Embryonic facial prominence (tissue), 1 donor: ENCODE measurements around the gene LGR5.
"Not testable (repeated sequence)": the region's sequence is repeated elsewhere in the genome, so short reads cannot be mapped to it uniquely, and the experiment has no call there.

Source experiments
- DNase-seq: peaks from one replicate; pipeline ENCODE4 v3.0.0-alpha.2; 2016; ENCODE audit errors: extremely low spot score

The LGR5 gene

DNA sequence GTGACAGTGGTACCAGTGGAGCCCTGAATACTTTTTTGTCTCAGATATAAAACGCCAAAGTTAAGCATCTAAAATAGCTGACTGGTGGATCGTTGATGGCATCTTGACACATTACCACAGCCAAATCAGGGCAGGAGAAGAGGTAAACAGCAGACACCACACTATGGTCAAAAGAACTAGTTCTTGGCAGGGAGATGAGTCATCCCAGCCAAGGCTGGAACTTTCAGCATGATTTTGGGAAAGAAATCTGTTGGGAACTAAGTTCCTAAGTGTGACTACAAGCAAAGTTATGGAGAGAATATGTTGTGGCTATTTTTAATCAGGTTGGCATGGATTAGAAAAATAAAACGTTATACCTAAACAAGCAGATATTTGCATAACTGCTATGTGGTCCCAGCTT is 36.9 kb downstream of the LGR5 start:
- DNase-seq, result no peak

- no peak for DNase-seq
These were observed 38.0 kb downstream of the LGR5 start for GRCh38 chr12:71477609-71478008.

DNA sequence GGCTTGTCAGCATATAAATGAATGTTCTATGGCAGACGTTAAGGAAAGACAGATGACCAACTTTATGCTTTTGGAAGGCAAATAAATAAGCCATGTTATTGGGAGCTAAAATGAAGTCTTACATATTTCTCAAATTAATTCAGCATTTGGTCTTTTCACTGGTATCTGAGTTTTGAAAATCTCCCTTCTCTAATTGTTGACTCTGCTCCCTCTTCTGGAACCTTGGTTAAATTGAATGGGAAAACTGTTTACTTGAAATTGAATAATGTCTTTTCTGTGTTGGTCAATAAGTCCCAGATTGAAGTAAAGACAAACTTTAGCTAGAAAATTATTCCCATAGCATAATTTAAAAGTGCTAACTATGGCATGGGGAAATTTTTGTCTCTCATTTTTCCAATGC is 38.7 kb downstream of the LGR5 start:
- DNase-seq, result no peak

DNA sequence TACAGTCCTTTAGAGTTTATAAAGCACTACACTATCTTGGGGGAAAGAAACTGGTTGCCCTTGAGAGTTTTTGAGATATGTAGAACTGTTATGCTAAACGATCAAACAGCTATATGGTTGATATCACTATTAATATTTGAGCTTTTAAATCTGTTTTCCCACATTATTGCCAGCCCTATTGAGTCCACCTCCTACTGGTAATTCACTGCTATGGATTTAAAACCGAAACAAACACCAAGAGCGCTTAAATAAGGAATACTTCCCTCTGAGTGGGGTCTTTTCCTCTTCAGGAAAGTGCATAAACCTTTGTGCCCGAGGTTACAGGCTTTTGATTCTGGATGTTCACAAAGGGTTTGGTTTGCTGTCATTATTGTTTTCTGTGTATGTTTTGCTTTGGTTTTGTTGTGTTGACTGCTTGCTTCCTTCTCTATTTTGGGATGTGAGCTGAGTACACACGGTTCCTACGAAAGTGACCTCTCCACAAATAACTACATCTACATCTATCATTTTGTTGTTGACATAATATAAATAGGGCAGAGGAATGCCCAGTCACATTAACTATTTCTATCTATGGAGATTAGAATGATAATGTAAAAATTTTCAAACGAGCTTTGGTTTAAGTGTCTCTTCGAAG is 44.8 kb downstream of the LGR5 start:
- DNase-seq, result no peak

GRCh38 chr12:71490844-71491243 is 51.2 kb downstream of the LGR5 start:
- not testable (repeated sequence) for DNase-seq

GRCh38 chr12:71492604-71493003 is 53.0 kb downstream of the LGR5 start:
- DNase-seq, result no peak

DNA sequence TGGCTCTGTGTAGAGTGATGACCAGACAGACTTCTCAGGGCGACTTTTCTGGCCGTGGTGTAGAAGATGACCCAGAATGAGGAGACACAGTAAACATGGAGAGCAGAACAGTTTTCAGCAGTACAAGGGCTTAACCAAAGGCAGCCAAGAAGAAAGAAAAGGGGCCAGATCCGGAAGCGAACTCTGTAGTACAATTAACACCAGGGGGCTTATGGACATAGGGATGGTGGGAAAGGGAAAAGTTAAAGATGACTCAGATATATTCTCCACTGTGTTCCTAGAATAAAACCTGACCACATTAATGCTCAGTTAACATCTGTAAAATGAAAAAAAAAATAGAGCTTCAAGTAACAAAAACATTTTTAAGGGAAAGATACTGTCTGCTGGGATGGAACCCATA is 60.2 kb downstream of the LGR5 start:
- no peak for DNase-seq

- DNase-seq, result no peak
These were observed 64.2 kb downstream of the LGR5 start for GRCh38 chr12:71503579-71504391.

DNA sequence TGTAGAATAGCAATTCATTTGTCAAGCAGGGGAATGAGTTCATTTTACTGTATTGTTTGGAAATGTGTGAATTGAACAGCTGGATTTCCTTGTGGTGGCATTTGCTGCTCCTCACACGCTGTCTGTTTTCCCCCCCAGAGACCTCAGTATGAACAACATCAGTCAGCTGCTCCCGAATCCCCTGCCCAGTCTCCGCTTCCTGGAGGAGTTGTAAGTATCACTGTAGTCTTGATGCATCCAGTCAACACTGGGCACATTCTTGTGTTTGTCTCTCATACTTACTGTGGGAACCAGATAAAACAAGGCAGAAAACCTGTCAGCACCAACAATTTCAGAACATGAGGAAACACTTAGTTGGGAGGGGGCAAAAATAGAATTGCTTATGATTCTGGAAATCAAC is 64.9 kb downstream of the LGR5 start:
- peak; percentile 10 for DNase-seq

DNA sequence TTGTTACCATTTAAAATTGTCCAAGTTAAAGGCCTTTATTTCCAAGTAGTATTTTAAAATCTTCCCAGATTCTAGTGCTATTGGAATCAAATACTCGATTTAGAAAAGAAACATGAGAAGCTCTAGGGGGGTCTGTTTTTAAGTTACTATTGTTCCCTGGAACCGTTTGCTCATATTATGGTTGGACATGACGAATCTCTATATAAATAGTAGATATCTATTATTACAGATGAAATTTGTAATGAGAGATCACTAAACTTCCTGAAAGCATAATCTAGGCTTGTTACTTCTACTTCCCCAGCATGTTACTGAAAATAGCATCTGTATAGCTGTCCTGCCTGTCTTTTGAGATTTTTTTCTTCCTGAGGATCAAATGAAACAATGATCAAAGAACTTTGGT is 70.1 kb downstream of the LGR5 start:
- no peak for DNase-seq

DNA sequence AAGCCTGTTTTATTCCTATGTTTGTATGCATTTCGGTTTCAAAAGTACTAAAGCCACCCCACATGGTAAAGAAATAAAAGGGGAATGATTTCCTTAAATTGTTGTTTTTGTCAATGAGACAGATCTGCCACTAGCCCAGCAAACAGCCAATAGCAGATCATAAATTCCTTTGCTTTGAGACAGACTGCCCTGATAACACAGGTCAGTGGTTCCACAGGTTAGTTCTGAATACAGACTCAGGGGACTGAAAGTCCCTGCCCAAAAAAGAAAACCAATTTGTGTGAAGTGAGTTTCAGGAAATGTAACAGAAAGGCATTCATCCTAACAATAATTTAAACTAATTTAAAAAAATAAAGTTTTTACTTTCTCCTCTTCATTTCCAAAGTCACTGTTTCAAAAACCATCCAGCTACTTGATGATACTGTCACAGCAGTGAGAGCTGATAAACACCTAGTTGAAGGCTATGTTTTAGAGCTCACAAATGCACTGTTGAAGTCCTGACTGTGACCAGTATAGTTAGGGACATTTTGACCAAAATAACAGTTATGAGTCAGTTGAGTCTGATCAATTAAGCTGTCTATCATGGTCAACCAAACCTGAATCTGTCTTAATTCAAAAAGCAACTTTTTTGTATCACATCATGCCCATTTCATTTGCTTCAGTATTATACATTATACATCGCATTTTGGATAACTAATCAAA is 77.7 kb downstream of the LGR5 start:
- no peak for DNase-seq

GRCh38 chr12:71521125-71521524 is 81.5 kb downstream of the LGR5 start:
- no peak for DNase-seq

- DNase-seq, result no peak
These were observed 85.0 kb downstream of the LGR5 start for GRCh38 chr12:71524626-71525025.

GRCh38 chr12:71533703-71534102 is 94.1 kb downstream of the LGR5 start:
- no peak for DNase-seq

GRCh38 chr12:71536279-71536938 is 96.8 kb downstream of the LGR5 start:
- no peak for DNase-seq

DNA sequence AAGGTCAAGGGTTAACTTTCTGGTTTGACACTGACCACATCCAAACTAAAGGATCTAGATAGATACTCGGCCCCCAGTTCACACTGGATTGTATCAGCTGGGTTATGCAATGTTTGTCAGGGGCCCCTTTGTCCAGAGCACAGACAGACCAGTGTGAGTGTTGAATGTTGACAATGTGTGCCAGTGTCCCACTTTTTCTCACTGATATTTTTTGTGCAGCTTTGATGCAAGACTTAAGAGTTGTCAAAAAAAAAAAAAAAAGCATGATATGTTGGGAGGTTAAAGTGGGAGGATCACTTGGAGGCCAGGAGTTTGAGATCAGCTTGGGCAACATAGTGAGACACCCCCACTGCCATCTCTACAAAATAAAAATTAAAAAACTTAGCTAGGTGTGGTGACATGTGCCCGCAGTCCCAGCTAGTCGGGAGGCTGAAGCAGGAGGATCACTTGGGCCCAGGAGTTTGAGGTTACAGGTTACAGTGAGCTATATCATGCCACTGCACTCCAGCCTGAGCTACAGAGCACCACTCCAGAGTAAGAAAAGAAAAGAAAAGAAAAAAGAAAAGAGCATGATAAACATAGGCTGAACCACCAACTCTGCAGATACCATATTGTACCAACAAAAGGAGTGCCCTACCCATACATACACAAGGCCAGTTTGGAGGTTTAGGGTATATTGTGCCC is 97.5 kb downstream of the LGR5 start:
- no peak for DNase-seq

DNA sequence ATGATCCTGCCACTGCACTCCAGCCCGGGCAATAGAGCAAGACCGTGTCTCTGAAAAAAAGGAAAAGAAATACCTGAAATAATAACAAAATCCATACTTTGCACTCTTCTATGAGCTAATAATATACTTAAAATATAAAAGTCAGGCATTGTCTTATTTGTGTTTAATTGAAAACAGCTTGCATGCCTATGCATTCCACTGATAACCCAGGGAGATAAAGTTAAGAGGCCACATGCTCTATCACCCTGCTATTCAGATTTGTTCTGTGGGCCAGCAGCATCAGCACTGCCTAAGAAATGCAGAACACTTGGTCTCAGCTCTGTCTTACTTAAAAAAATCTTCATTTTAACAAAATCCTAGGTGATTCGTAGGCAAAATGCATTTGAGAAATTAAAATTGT is 99.2 kb downstream of the LGR5 start:
- DNase-seq, result no peak

DNA sequence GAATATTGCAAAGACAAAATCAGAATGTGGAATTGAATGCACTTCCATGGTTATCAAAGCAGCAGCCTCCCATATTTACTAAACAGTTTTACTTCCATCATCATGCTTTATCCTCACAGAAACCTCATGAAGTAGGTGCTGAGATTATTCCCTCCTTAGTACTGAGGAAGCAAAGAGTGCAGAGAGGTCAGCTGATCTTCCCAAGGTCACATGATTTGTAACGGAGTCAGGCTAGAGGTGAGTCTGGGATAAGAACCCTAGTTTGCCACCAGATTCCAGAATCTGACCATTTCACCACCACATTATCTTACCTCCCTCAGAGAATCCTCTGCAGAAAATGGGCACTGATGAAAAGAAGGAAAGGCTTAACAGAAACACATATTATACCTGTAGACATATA is 102.0 kb downstream of the LGR5 start:
- DNase-seq, result no peak

GRCh38 chr12:71546322-71546861 is 106.8 kb downstream of the LGR5 start:
- no peak for DNase-seq

DNA sequence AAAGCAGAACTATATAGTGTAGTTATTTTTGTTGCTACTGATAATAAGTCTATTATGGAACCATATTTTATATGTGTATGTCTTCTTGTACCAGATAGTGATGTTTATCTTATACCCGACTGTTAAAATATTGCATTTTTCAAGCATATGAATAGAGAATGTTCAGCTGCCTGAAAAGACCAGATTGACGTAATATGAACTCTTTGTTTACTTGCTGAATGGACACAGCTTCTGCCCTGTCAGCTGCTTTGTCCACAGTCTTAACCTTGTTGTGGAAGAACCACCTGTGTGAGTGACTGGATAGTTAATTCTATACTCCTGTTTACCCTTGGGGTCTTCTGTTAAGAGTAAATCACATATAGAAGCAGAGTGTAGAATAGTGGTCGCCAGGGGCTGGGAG is 109.3 kb downstream of the LGR5 start:
- DNase-seq, result no peak

DNA sequence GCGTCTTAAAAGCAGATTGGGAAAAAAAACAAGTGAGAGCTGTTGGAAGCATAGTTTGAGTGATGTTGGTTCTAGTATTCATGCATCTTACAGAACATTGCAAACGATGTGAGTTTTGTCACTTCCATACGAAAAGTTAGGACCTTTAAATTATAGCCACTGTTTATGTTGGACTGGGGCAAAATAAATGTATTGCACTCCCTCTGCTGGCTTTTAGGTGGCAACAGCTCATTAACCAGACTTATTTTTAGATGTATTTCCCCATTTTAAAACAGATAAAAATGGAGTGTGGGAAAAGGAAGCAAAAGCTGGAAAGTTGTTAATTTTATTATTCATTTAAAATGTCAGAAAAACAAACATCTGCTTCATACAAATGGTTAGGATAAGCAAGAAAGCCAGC is 111.9 kb downstream of the LGR5 start:
- DNase-seq, result no peak
